A673 (cell line): ENCODE results near the gene TM4SF1. TPM values are rescaled to one million over a fixed set of nuclear protein-coding genes. Genes with fewer than 3 reads are reported as not detected.

Source experiments
- BruUV-seq: library from RNA; stranded (reverse); fragments of 400-500 nt; replicated peaks from 2 replicates; lab custom pipeline; 2021; lab: Mats Ljungman, UMichigan
- CTCF ChIA-PET: fragments of 300-600 bp; sonication (Branson Sonifier 250); formaldehyde crosslinking; loops from one replicate; lab custom pipeline; 2022; ENCODE audit warnings: antibody characterized with exemption; lab: Charles Lee
- POLR2A ChIA-PET: fragments of 300-600 bp; sonication (Branson Sonifier 250); formaldehyde crosslinking; loops from one replicate; lab custom pipeline; 2022; ENCODE audit warnings: antibody characterized with exemption; ENCODE audit not compliant: low non-redundant PET; lab: Charles Lee
- DNase-seq: peaks from one replicate; pipeline ENCODE4 v3.0.0-alpha.2; 2015; ENCODE audit warnings: low spot score
- H3K27ac ChIP-seq: fragments of 200-600 bp; sonication (generic); 2 replicates; pipeline ENCODE4 v1.5.1; 2016; ENCODE audit warnings: mixed run types, low read depth, mild to moderate bottlenecking, mixed read lengths, antibody characterized with exemption, low read length; ENCODE audit not compliant: poor library complexity, severe bottlenecking
- H3K27me3 ChIP-seq: fragments of 200-600 bp; sonication (generic); replicated peaks from 2 replicates; pipeline ENCODE4 v1.6.1; 2017; ENCODE audit warnings: mixed run types, low read depth, mild to moderate bottlenecking, mixed read lengths, antibody characterized with exemption, low read length; ENCODE audit not compliant: insufficient read depth, poor library complexity
- H3K36me3 ChIP-seq: fragments of 200-600 bp; sonication (generic); 2 replicates; pipeline ENCODE4 v1.6.1; 2016; ENCODE audit warnings: mixed run types, mild to moderate bottlenecking, mixed read lengths, antibody characterized with exemption, low read length; ENCODE audit not compliant: insufficient read depth, poor library complexity, severe bottlenecking
- H3K4me1 ChIP-seq: fragments of 200-600 bp; sonication (generic); 2 replicates; pipeline ENCODE4 v1.6.1; 2017; ENCODE audit warnings: mixed run types, mild to moderate bottlenecking, mixed read lengths, antibody characterized with exemption, low read length; ENCODE audit not compliant: insufficient read depth, poor library complexity, severe bottlenecking
- H3K4me3 ChIP-seq: fragments of 200-600 bp; sonication (generic); 2 replicates; pipeline ENCODE4 v1.5.1; 2016; ENCODE audit warnings: low read depth, mixed run types, mild to moderate bottlenecking, mixed read lengths, low read length; ENCODE audit not compliant: poor library complexity, severe bottlenecking
- H3K9me3 ChIP-seq: fragments of 200-600 bp; sonication (generic); 2 replicates; pipeline ENCODE4 v1.6.1; 2016; ENCODE audit warnings: mixed run types, low read depth, mild to moderate bottlenecking, mixed read lengths, antibody characterized with exemption, low read length; ENCODE audit not compliant: poor library complexity, severe bottlenecking
- CTCF ChIP-seq: fragments of 300-800, 200-600 bp; sonication (generic); conservative IDR thresholded peaks from 2 replicates; pipeline ENCODE4 v1.5.1; 2017; ENCODE audit warnings: low read depth, mild to moderate bottlenecking, antibody characterized with exemption, low read length, moderate library complexity, mixed read lengths
- EZH2 ChIP-seq: fragments of 200-600 bp; sonication (generic); IDR thresholded peaks from 2 replicates; pipeline ENCODE4 v1.6.1; 2017; ENCODE audit warnings: borderline replicate concordance, low read depth, mild to moderate bottlenecking, mixed read lengths, antibody characterized with exemption, low read length; ENCODE audit not compliant: poor library complexity, severe bottlenecking
- intact Hi-C: fragments of 100-400 bp; cut with micrococcal nuclease; formaldehyde crosslinking; loops from one replicate; pipeline ENCODE4 v1.10.0; 2022; ENCODE audit not compliant: unreplicated experiment
- total RNA-seq: library from RNA; stranded (reverse); gene quantifications from 2 replicates; pipeline ENCODE4 v1.2.3, GENCODE V29; 2021

The TM4SF1 gene
- total RNA-seq, 1 experiment from 2014 or later: 0.28 TPM

GRCh38 chr3:149366031-149366430, 11.4 kb downstream of the TM4SF1 start:
- Histone ChIP-seq H3K36me3 (no peaks in the 10 kb centered on the region), H3K27ac (no peak overlapping the region), H3K4me3 (no peak overlapping the region), H3K9me3 (no peaks in the 10 kb centered on the region), H3K4me1 (no peaks in the 10 kb centered on the region), H3K27me3 (no peaks in the 10 kb centered on the region)
- DNase-seq: no peak
- ChIA-PET CTCF (no interaction called here), POLR2A (no interaction called here)
- BruUV-seq: no TSS peak
- intact Hi-C loops: no loop called here
- no peak for TF ChIP-seq EZH2
- TF ChIP-seq CTCF: no peak

- intact Hi-C loops: no loop called here
- H3K9me3 ChIP-seq: no peaks in the 10 kb centered on the region
- no peak for DNase-seq
- H3K36me3 ChIP-seq: no peaks in the 10 kb centered on the region
- no TSS peak for BruUV-seq
- no peak overlapping the region for H3K27ac ChIP-seq
- no peaks in the 10 kb centered on the region for H3K4me1 ChIP-seq
- no peak overlapping the region for H3K4me3 ChIP-seq
- ChIA-PET POLR2A (no interaction called here), CTCF (no interaction called here)
- TF ChIP-seq CTCF: no peak
- TF ChIP-seq EZH2: no peak
- no peaks in the 10 kb centered on the region for H3K27me3 ChIP-seq
Measured at GRCh38 chr3:149364624-149365023, 12.8 kb downstream of the TM4SF1 start.

- Histone ChIP-seq H3K9me3 (no peaks in the 10 kb centered on the region), H3K36me3 (no peaks in the 10 kb centered on the region), H3K4me3 (no peak overlapping the region), H3K27ac (no peak overlapping the region), H3K4me1 (no peaks in the 10 kb centered on the region), H3K27me3 (no peaks in the 10 kb centered on the region)
- ChIA-PET CTCF (no interaction called here), POLR2A (no interaction called here)
- no TSS peak for BruUV-seq
- intact Hi-C loops: no loop called here
- TF ChIP-seq EZH2 (no peak), CTCF (no peak)
- no peak for DNase-seq
Measured at GRCh38 chr3:149363053-149363452, 14.4 kb downstream of the TM4SF1 start.
